CMK (cell line): ENCODE results near the gene MRM3.
"Not testable (repeated sequence)": the region's sequence is repeated elsewhere in the genome, so short reads cannot be mapped to it uniquely, and the experiment has no call there.

ENCODE experiments used
- DNase-seq: peaks from one replicate; pipeline ENCODE4 v3.0.0-alpha.2; 2010; ENCODE audit warnings: low read depth

The MRM3 gene

GRCh38 chr17:797236-797840 is 15.2 kb downstream of the MRM3 start:
- DNase-seq: no peak

- no peak for DNase-seq
Measured at GRCh38 chr17:798246-798645, 16.1 kb downstream of the MRM3 start.

GRCh38 chr17:799261-799660 is 17.1 kb downstream of the MRM3 start:
- DNase-seq: no peak

- DNase-seq: no peak
Measured at GRCh38 chr17:800446-801242, 18.5 kb downstream of the MRM3 start.

GRCh38 chr17:801660-802059 is 19.5 kb downstream of the MRM3 start:
- DNase-seq: no peak

- no peak for DNase-seq
Measured at GRCh38 chr17:802481-802880, 20.3 kb downstream of the MRM3 start.

- no peak for DNase-seq
Measured at GRCh38 chr17:802901-803881, 21.0 kb downstream of the MRM3 start.

- no peak for DNase-seq
Measured at GRCh38 chr17:804541-805435, 22.6 kb downstream of the MRM3 start.

GRCh38 chr17:805886-806285 is 23.7 kb downstream of the MRM3 start:
- not testable (repeated sequence) for DNase-seq

GRCh38 chr17:806346-806745 is 24.2 kb downstream of the MRM3 start:
- DNase-seq: no peak

- DNase-seq: no peak
Measured at GRCh38 chr17:806781-807522, 24.8 kb downstream of the MRM3 start.

GRCh38 chr17:807523-808294 is 25.6 kb downstream of the MRM3 start:
- no peak for DNase-seq

- no peak for DNase-seq
Measured at GRCh38 chr17:811051-811784, 29.1 kb downstream of the MRM3 start.

- DNase-seq: no peak
Measured at GRCh38 chr17:812638-813204, 30.6 kb downstream of the MRM3 start.

- DNase-seq: no peak
Measured at GRCh38 chr17:814371-814770, 32.2 kb downstream of the MRM3 start.

GRCh38 chr17:819251-819650 is 37.1 kb downstream of the MRM3 start:
- no peak for DNase-seq

GRCh38 chr17:823501-823902 is 41.3 kb downstream of the MRM3 start:
- DNase-seq: no peak

GRCh38 chr17:824378-824777 is 42.2 kb downstream of the MRM3 start:
- DNase-seq: no peak

- DNase-seq: no peak
Measured at GRCh38 chr17:825216-825615, 43.1 kb downstream of the MRM3 start.
